PFSK-1 (cell line): Measurements from ENCODE around the gene LRRC8D.

Source experiments
- POLR2AphosphoS5 ChIP-seq: IDR thresholded peaks from 2 replicates; pipeline ENCODE4 v1.6.1; 2012; ENCODE audit warnings: low read depth, mild to moderate bottlenecking, control low read depth, low read length, moderate library complexity
- REST ChIP-seq, 2 experiments: IDR thresholded peaks; 2 replicates each; pipeline versions ENCODE4 v1.6.1 to v1.8.0; 2011 to 2012; ENCODE audit warnings: low read depth in 2 of 2, low read length in 2 of 2, control low read depth in 1 of 2, inconsistent platforms in 1 of 2, mild to moderate bottlenecking in 1 of 2, moderate library complexity in 1 of 2; ENCODE audit not compliant: insufficient read depth in 1 of 2
- SIN3A ChIP-seq: IDR thresholded peaks from 2 replicates; pipeline ENCODE4 v1.6.1; 2012; ENCODE audit warnings: mild to moderate bottlenecking, low read length, moderate library complexity, borderline replicate concordance; ENCODE audit not compliant: insufficient read depth
- TAF1 ChIP-seq: IDR thresholded peaks from 2 replicates; pipeline ENCODE4 v1.6.1; 2012; ENCODE audit warnings: low read length, control low read depth, borderline replicate concordance; ENCODE audit not compliant: insufficient read depth

- TF ChIP-seq POLR2AphosphoS5 (no peak), REST (IDR thresholded peaks at IDR 0.05; ENCODE audit: insufficient read depth in 1 of 2, low read depth in 2 of 2, low read length in 2 of 2) (no peak), TAF1 (no peak), SIN3A (no peak)
Observed at GRCh38 chr1:89900323-89900722, 79.5 kb downstream of the LRRC8D start.
